Neural progenitor cell (in vitro differentiated cells): ENCODE results near the gene OLFML2A.

Experiments
- CTCF ChIP-seq: fragments of 200-600 bp; sonication (generic); IDR thresholded peaks from 2 replicates; pipeline ENCODE4 v1.5.1; 2017; ENCODE audit warnings: antibody characterized with exemption, mild to moderate bottlenecking
- EZH2 ChIP-seq: fragments of 200-600 bp; sonication (generic); IDR thresholded peaks from 2 replicates; pipeline ENCODE4 v1.6.1; 2017; ENCODE audit warnings: antibody characterized with exemption, mild to moderate bottlenecking, moderate library complexity

- TF ChIP-seq CTCF = no peak
- no peak for TF ChIP-seq EZH2
Measured at GRCh38 chr9:124852121-124852828, 75.3 kb downstream of the OLFML2A start.
